Breast epithelium (tissue), 4 donors: ENCODE results near the gene SNTA1. TPM values are rescaled to one million over a fixed set of nuclear protein-coding genes. Genes with fewer than 3 reads are reported as not detected.
"Not testable (repeated sequence)": the region's sequence is repeated elsewhere in the genome, so short reads cannot be mapped to it uniquely, and the experiment has no call there.

Source experiments
- DNase-seq, 2 donors: peaks; one replicate each; pipeline ENCODE4 v3.0.0-alpha.2; 2019; ENCODE audit warnings: low spot score in 2 of 2
- H3K27ac ChIP-seq, 2 donors: fragments of 200-600 bp; sonication (generic) in 1 of 2; one replicate each; pipeline ENCODE4 v1.5.1; 2016 to 2019; ENCODE audit warnings: mild to moderate bottlenecking in 1 of 2
- H3K27me3 ChIP-seq, 2 donors: fragments of 200-600 bp; sonication (generic) in 1 of 2; one replicate each; pipeline versions ENCODE4 v1.5.1 to v1.6.0; 2017 to 2019; ENCODE audit warnings: control low read depth in 1 of 2, mild to moderate bottlenecking in 1 of 2
- H3K36me3 ChIP-seq: fragments of 200-600 bp; one replicate; pipeline ENCODE4 v1.5.1; 2019
- H3K4me1 ChIP-seq, 2 donors: fragments of 200-600 bp; sonication (generic); one replicate each; pipeline ENCODE4 v1.5.1; 2016 to 2019; ENCODE audit warnings: control low read depth in 1 of 2
- H3K4me3 ChIP-seq, 3 donors: fragments of 200-600 bp; sonication (generic); 1 replicate in 2 of 3; 2 replicates in 1 of 3; pipeline ENCODE4 v1.5.1; 2016 to 2019; ENCODE audit warnings: mild to moderate bottlenecking in 3 of 3, moderate library complexity in 2 of 3
- H3K9me3 ChIP-seq, 2 donors: fragments of 200-600 bp; sonication (generic) in 1 of 2; one replicate each; pipeline ENCODE4 v1.5.1; 2016 to 2019; ENCODE audit warnings: control low read depth in 1 of 2
- CTCF ChIP-seq, 3 donors: fragments of 450-650 bp; IDR thresholded peaks; one replicate each; pipeline ENCODE4 v1.5.1; 2016 to 2017; ENCODE audit warnings: antibody characterized with exemption in 3 of 3, mild to moderate bottlenecking in 3 of 3, moderate library complexity in 3 of 3
- POLR2A ChIP-seq: fragments of 450-650 bp; IDR thresholded peaks from one replicate; pipeline ENCODE4 v1.6.1; 2016; ENCODE audit warnings: antibody characterized with exemption, mild to moderate bottlenecking, moderate library complexity
- POLR2AphosphoS5 ChIP-seq, 3 donors: sonication (generic); formaldehyde crosslinking; IDR thresholded peaks; one replicate each; pipeline ENCODE4 v1.6.1; 2017; ENCODE audit warnings: antibody characterized with exemption in 3 of 3
- intact Hi-C: fragments of 100-400 bp; cut with DNase I; formaldehyde crosslinking; loops from one replicate; pipeline ENCODE4 v1.15.1; 2023; ENCODE audit warnings: low total_unique reads
- total RNA-seq, 3 donors: library from RNA; depleted of rRNA; stranded (reverse); fragments of >200 nt; gene quantifications; one replicate each; pipeline ENCODE4 v1.1.0, GENCODE V29; 2016

Gene SNTA1
- total RNA-seq, 3 donors from 2014 or later = 19.3 to 121 (median 21.1) TPM

DNA sequence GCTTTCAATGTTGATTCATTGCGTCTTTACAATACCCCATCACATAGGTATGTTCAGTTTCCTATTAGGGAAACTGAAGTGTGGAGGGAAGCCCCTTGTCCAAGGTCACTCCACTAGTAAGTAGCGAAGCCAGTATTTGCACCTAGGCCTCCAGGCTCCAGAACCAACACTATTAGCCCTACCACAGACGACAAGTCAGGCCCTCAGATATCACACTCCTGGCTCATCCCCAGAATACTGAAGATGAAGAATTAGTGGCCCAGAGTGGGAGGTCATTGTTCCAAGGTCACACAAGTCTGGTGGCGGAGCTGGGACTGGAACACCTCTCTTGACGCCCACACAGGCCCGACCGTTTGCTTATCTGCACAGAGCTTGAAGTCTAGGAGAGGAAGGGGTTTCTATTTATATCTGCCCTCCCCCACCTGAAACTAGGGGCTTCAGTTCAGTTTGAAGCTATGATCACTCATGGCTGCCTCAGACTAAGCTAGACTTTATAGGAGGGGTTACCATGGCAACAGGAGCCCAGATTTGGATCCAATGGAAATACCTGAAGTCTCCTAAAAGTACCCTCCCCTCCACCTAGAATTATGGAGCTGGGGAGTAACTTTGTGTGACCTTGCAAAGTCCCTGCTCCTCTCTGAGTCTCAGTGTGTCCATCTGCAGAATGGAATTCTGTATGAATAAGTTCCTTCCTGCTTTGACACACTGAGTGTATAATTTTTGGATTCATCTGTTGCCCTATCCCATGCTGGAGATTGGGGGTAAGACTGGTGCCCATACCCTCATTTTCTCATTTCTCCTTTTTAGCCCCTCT lies 2.2 kb downstream of the SNTA1 start:
- no peak overlapping the region for H3K27ac ChIP-seq
- H3K4me3 ChIP-seq = no peak overlapping the region
- intact Hi-C loops = no loop called here
- TF ChIP-seq CTCF (IDR thresholded peaks at IDR 0.05) (no peak), POLR2A (no peak), POLR2AphosphoS5 (IDR thresholded peaks at IDR 0.05) (no peak)
- H3K4me1 ChIP-seq = no peaks in the 10 kb centered on the region
- DNase-seq = no peak
- no peaks in the 10 kb centered on the region for H3K9me3 ChIP-seq
- no peaks in the 10 kb centered on the region for H3K36me3 ChIP-seq
- H3K27me3 ChIP-seq = no peaks in the 10 kb centered on the region

DNA sequence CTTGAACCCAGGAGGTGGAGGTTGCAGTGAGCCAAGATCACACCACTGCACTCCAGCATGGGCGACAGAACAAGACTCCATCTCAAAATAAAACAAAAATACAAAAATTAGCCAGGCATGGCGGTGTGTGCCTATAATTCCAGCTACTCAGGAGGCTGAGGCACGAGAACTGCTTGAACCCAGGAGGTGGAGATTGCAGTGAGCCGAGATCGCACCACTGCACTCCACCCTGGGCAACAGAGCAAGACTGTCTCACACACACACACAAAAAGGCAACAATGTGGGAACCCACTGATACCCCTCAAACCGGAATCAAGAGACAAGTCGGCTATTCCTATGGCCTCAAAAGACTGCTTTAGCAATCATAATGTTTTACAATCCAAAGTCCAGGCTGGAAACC lies 3.0 kb downstream of the SNTA1 start:
- H3K9me3 ChIP-seq, intact Hi-C loops, H3K27me3 ChIP-seq, H3K36me3 ChIP-seq, DNase-seq, H3K27ac ChIP-seq, H3K4me1 ChIP-seq, H3K4me3 ChIP-seq: not testable (repeated sequence)

- intact Hi-C loops = no loop called here
- no peaks in the 10 kb centered on the region for H3K4me1 ChIP-seq
Observed at GRCh38 chr20:33438481-33438880, 5.1 kb downstream of the SNTA1 start.

GRCh38 chr20:33437141-33437911 lies 6.2 kb downstream of the SNTA1 start:
- Histone ChIP-seq H3K9me3 (no peaks in the 10 kb centered on the region), H3K36me3 (no peaks in the 10 kb centered on the region), H3K4me1 (no peaks in the 10 kb centered on the region), H3K4me3 (no peak overlapping the region), H3K27ac (peak overlapping the region; percentile 40 to 46), H3K27me3 (no peaks in the 10 kb centered on the region)
- intact Hi-C loops = no loop called here
- no peak for DNase-seq
- TF ChIP-seq POLR2AphosphoS5 (IDR thresholded peaks at IDR 0.05) (no peak), CTCF (IDR thresholded peaks at IDR 0.05) (no peak), POLR2A (no peak)

More at GRCh38 chr20:33438481-33438880, 5.1 kb downstream of the SNTA1 start:
- H3K9me3 ChIP-seq = no peaks in the 10 kb centered on the region
- no peak for TF ChIP-seq CTCF (IDR thresholded peaks at IDR 0.05)
- TF ChIP-seq POLR2AphosphoS5 (IDR thresholded peaks at IDR 0.05) = no peak
- TF ChIP-seq POLR2A = no peak
- DNase-seq = no peak
- peak overlapping the region in 1 of 2 donors; percentile 40 for H3K27ac ChIP-seq
- no peak overlapping the region for H3K4me3 ChIP-seq
- no peaks in the 10 kb centered on the region for H3K36me3 ChIP-seq
- H3K27me3 ChIP-seq = no peaks in the 10 kb centered on the region

GRCh38 chr20:33434434-33434833 lies 9.1 kb downstream of the SNTA1 start:
- TF ChIP-seq CTCF (IDR thresholded peaks at IDR 0.05) = no peak
- TF ChIP-seq POLR2A = no peak
- no peak for TF ChIP-seq POLR2AphosphoS5 (IDR thresholded peaks at IDR 0.05)
- Histone ChIP-seq H3K36me3 (no peaks in the 10 kb centered on the region), H3K27ac (peak overlapping the region in 1 of 2 donors; percentile 45), H3K4me1 (no peaks in the 10 kb centered on the region), H3K27me3 (no peaks in the 10 kb centered on the region), H3K9me3 (no peaks in the 10 kb centered on the region), H3K4me3 (no peak overlapping the region)
- DNase-seq = no peak
- intact Hi-C loops = no loop called here
